Stimulated activated CD4-positive, alpha-beta T cell treated with anti-CD3 and anti-CD28 coated beads, TNF-alpha, amount 100 ng/mL, for 48 hours (primary cell): ENCODE measurements around the gene GZMM.
A peak's percentile ranks its signal among the peaks of the same experiment; 100 is the strongest.

Experiments
- DNase-seq, 3 donors: peaks; one replicate each; pipeline ENCODE4 v3.0.0-alpha.2; 2020; ENCODE audit warnings: low read depth in 3 of 3

The GZMM gene

GRCh38 chr19:512547-513365 is 31.1 kb upstream of the GZMM start:
- DNase-seq, result no peak

- DNase-seq, result no peak
Measured at GRCh38 chr19:513368-514165, 30.3 kb upstream of the GZMM start.

GRCh38 chr19:514166-514663 is 29.6 kb upstream of the GZMM start:
- no peak for DNase-seq

GRCh38 chr19:517721-518597 is 25.9 kb upstream of the GZMM start:
- DNase-seq, result no peak

GRCh38 chr19:518598-519231 is 25.1 kb upstream of the GZMM start:
- DNase-seq, result peak in 1 of 3 donors; percentile 46

- DNase-seq, result no peak
Measured at GRCh38 chr19:519449-519865, 24.4 kb upstream of the GZMM start.

- DNase-seq, result no peak
Measured at GRCh38 chr19:522726-523125, 21.1 kb upstream of the GZMM start.

GRCh38 chr19:524062-524674 is 19.7 kb upstream of the GZMM start:
- DNase-seq, result no peak

- no peak for DNase-seq
Measured at GRCh38 chr19:525029-525428, 18.8 kb upstream of the GZMM start.

GRCh38 chr19:525857-526419 is 17.9 kb upstream of the GZMM start:
- no peak for DNase-seq

- DNase-seq, result no peak
Measured at GRCh38 chr19:530134-531008, 13.5 kb upstream of the GZMM start.

- DNase-seq, result peak; percentile 71 to 80 (median 80)
Measured at GRCh38 chr19:531009-531752, 12.7 kb upstream of the GZMM start.

GRCh38 chr19:531753-532560 is 11.9 kb upstream of the GZMM start, which contains the start of gene CDC34:
Gene CDC34 (plus strand): TSS chr19:531760. CDS start chr19:531932, 172 bp downstream.
- DNase-seq, result no peak

GRCh38 chr19:532561-533363 is 11.1 kb upstream of the GZMM start:
- peak in 1 of 3 donors; percentile 41 for DNase-seq

- DNase-seq, result no peak
Measured at GRCh38 chr19:533364-534058, 10.3 kb upstream of the GZMM start.

- DNase-seq, result no peak
Measured at GRCh38 chr19:534088-534487, 9.8 kb upstream of the GZMM start.
